ENCODE results near the gene WDR4. TPM values are rescaled to one million over a fixed set of nuclear protein-coding genes. Genes with fewer than 3 reads are reported as not detected.
"Not testable (repeated sequence)": the region's sequence is repeated elsewhere in the genome, so short reads cannot be mapped to it uniquely, and the experiment has no call there.

Gene WDR4
- total RNA-seq: 10 to 100 TPM in 1 of 2 donors, 1 to 10 TPM in 1; 9.2 to 12.9 TPM
- 1 to 10 TPM; 4.6 to 9.3 TPM for polyA plus RNA-seq

- no peak for TF ChIP-seq FOXA2 (IDR thresholded peaks at IDR 0.05)
- TF ChIP-seq FOXA1 (IDR thresholded peaks at IDR 0.05): no peak
- peak in 1 of 2 donors; percentile 49 for TF ChIP-seq RXRA (IDR thresholded peaks at IDR 0.05)
- TF ChIP-seq NR2F2 (IDR thresholded peaks at IDR 0.05): no peak
- TF ChIP-seq SP1 (IDR thresholded peaks at IDR 0.05): peak; percentile 44
- peak; percentile 32 for TF ChIP-seq REST (IDR thresholded peaks at IDR 0.05)
- no peak for TF ChIP-seq EGR1 (IDR thresholded peaks at IDR 0.05; ENCODE audit: low read depth in 2 of 2)
- peak in 1 of 2 donors; percentile 32 for TF ChIP-seq JUND (IDR thresholded peaks at IDR 0.05)
- peak; percentile 96 for TF ChIP-seq TAF1 (conservative IDR thresholded peaks at IDR 0.05)
- TF ChIP-seq RAD21 (IDR thresholded peaks at IDR 0.05): no peak
- TF ChIP-seq HNF4A (conservative IDR thresholded peaks at IDR 0.05): peak in 1 of 2 donors; percentile 24
- TF ChIP-seq CTCF (IDR thresholded peaks at IDR 0.05; ENCODE audit: low read depth, low read length, missing input control): no peak
- peak; percentile 99 for TF ChIP-seq MAX (IDR thresholded peaks at IDR 0.05)
- peak; percentile 43 to 84 for TF ChIP-seq GABPA (IDR thresholded peaks at IDR 0.05 in 1 of 2, conservative IDR thresholded peaks at IDR 0.05 in 1 of 2)
- no peak for TF ChIP-seq HNF4G (IDR thresholded peaks at IDR 0.05)
- TF ChIP-seq ZBTB33 (IDR thresholded peaks at IDR 0.05): peak; percentile 49
- TF ChIP-seq YY1 (IDR thresholded peaks at IDR 0.05): peak; percentile 92
- TF ChIP-seq ATF3 (IDR thresholded peaks at IDR 0.05): no peak
- peak within 1 kb of the TSS; percentile 81 to 91 for H3K27ac ChIP-seq (ENCODE audit: low read depth in 1 of 2, low read length in 2 of 2)
- WGBS: under 1% methylated on average over 80 of the region's 80 CpGs
- peak within 1 kb of the TSS; percentile 84 to 98 (median 85) for H3K4me3 ChIP-seq (ENCODE audit: low read depth in 1 of 3, low read length in 3 of 3)
- no peaks in the 10 kb centered on the region for H3K27me3 ChIP-seq (ENCODE audit: control insufficient read depth in 4 of 4, insufficient read depth in 4 of 4, low read length in 3 of 4)
- DNase-seq (ENCODE audit: low spot score): peak; percentile 99
- peaks cover 3 to 4% (median 4%) of the 10 kb centered on the region in 4 donors for H3K36me3 ChIP-seq (ENCODE audit: control insufficient read depth in 4 of 4, insufficient read depth in 3 of 4, low read depth in 1 of 4, low read length in 3 of 4)
- H3K9me3 ChIP-seq (ENCODE audit: control insufficient read depth in 4 of 4, low read length in 3 of 4): no peaks in the 10 kb centered on the region
- H3K9ac ChIP-seq (ENCODE audit: low read depth in 1 of 2, low read length in 2 of 2): peak within 1 kb of the TSS; percentile 86 to 90
- peaks cover 1 to 17% (median 14%) of the 10 kb centered on the region in 4 donors for H3K4me1 ChIP-seq (ENCODE audit: control insufficient read depth in 4 of 4, insufficient read depth in 4 of 4, low read length in 3 of 4)
Measured at GRCh38 chr21:42878993-42879787, at the start of gene WDR4. WDR4 (minus strand) TSS chr21:42879539; CDS start chr21:42879495, 44 bp downstream.

- H3K36me3 ChIP-seq (ENCODE audit: control insufficient read depth in 4 of 4, insufficient read depth in 3 of 4, low read depth in 1 of 4, low read length in 3 of 4); H3K9ac ChIP-seq (ENCODE audit: low read depth in 1 of 2, low read length in 2 of 2); H3K27ac ChIP-seq (ENCODE audit: low read depth in 1 of 2, low read length in 2 of 2); H3K27me3 ChIP-seq (ENCODE audit: control insufficient read depth in 4 of 4, insufficient read depth in 4 of 4, low read length in 3 of 4); H3K9me3 ChIP-seq (ENCODE audit: control insufficient read depth in 4 of 4, low read length in 3 of 4); H3K4me1 ChIP-seq (ENCODE audit: control insufficient read depth in 4 of 4, insufficient read depth in 4 of 4, low read length in 3 of 4); DNase-seq (ENCODE audit: low spot score); H3K4me3 ChIP-seq (ENCODE audit: low read depth in 1 of 3, low read length in 3 of 3): not testable (repeated sequence)
- WGBS: 94% methylated on average over 23 of the region's 23 CpGs
Measured at GRCh38 chr21:42927474-42928200, 48.3 kb upstream of the WDR4 start.

Data from liver (tissue), 9 donors.